Left ventricle myocardium inferior (tissue), 1 donor: ENCODE data around the gene TOP3A. TPM values are rescaled to one million over a fixed set of nuclear protein-coding genes. Genes with fewer than 3 reads are reported as not detected.

Experiments used
- DNase-seq: peaks from one replicate; pipeline ENCODE4 v3.0.0-alpha.2; 2020
- H3K27ac ChIP-seq: fragments of 200-600 bp; replicated peaks from 2 replicates; pipeline ENCODE4 v1.8.0; 2021
- H3K27me3 ChIP-seq: fragments of 200-600 bp; 2 replicates; pipeline ENCODE4 v1.8.0; 2021; ENCODE audit warnings: low read depth
- H3K36me3 ChIP-seq: fragments of 200-600 bp; 2 replicates; pipeline ENCODE4 v1.8.0; 2021
- H3K4me1 ChIP-seq: fragments of 200-600 bp; 2 replicates; pipeline ENCODE4 v1.8.0; 2021
- H3K4me3 ChIP-seq: fragments of 200-600 bp; 2 replicates; pipeline ENCODE4 v1.8.0; 2021; ENCODE audit warnings: mild to moderate bottlenecking, moderate library complexity
- H3K9me3 ChIP-seq: fragments of 200-600 bp; replicated peaks from 2 replicates; pipeline ENCODE4 v1.8.0; 2021
- CTCF ChIP-seq: fragments of 200-600 bp; IDR thresholded peaks from 2 replicates; pipeline ENCODE4 v1.8.0; 2021; ENCODE audit warnings: antibody characterized with exemption, mild to moderate bottlenecking, borderline replicate concordance
- intact Hi-C: fragments of 100-400 bp; cut with micrococcal nuclease; formaldehyde crosslinking; loops from one replicate; pipeline ENCODE4 v1.11.0; 2022
- total RNA-seq: library from RNA; stranded (reverse); fragmentation: NEBNext Ultra II Directional; extraction: Animal tissue kit (Norgen Biotek cat#: 25700); gene quantifications from one replicate; pipeline ENCODE4 v1.2.1, GENCODE V29; 2021
- donor health status: DM: no; HTN: yes; CAD: no; lungs with severe emphysema.

The TOP3A gene
- total RNA-seq, 1 donor from 2014 or later, result 10.4 TPM

GRCh38 chr17:18262111-18262510, 52.7 kb downstream of the TOP3A start:
- H3K4me1 ChIP-seq, result peaks cover 65% of the 10 kb centered on the region
- H3K9me3 ChIP-seq, result no peaks in the 10 kb centered on the region
- no peak for TF ChIP-seq CTCF
- H3K36me3 ChIP-seq, result peaks cover 28% of the 10 kb centered on the region
- no peaks in the 10 kb centered on the region for H3K27me3 ChIP-seq
- H3K4me3 ChIP-seq, result peak overlapping the region; percentile 93
- DNase-seq, result no peak
- intact Hi-C loops, result no loop called here
- peak overlapping the region; percentile 100 for H3K27ac ChIP-seq

- Histone ChIP-seq H3K4me1 (peaks cover 70% of the 10 kb centered on the region), H3K9me3 (no peaks in the 10 kb centered on the region)
- DNase-seq, result no peak
Observed at GRCh38 chr17:18261659-18262058, 53.1 kb downstream of the TOP3A start.

GRCh38 chr17:18261146-18261515, 53.7 kb downstream of the TOP3A start:
- peak; percentile 85 for DNase-seq
- intact Hi-C loops, result no loop called here
- Histone ChIP-seq H3K4me3 (peak overlapping the region; percentile 93), H3K27ac (peak overlapping the region; percentile 100), H3K36me3 (peaks cover 33% of the 10 kb centered on the region), H3K27me3 (no peaks in the 10 kb centered on the region), H3K4me1 (peaks cover 75% of the 10 kb centered on the region), H3K9me3 (no peaks in the 10 kb centered on the region)
- no peak for TF ChIP-seq CTCF

More at GRCh38 chr17:18261659-18262058, 53.1 kb downstream of the TOP3A start:
- Histone ChIP-seq H3K36me3 (peaks cover 28% of the 10 kb centered on the region), H3K4me3 (peak overlapping the region; percentile 93), H3K27ac (peak overlapping the region; percentile 100), H3K27me3 (no peaks in the 10 kb centered on the region)
- intact Hi-C loops, result no loop called here
- TF ChIP-seq CTCF, result no peak

- peaks cover 38% of the 10 kb centered on the region for H3K36me3 ChIP-seq
- DNase-seq, result peak; percentile 96
- intact Hi-C loops, result no loop called here
- H3K27me3 ChIP-seq, result no peaks in the 10 kb centered on the region
- no peaks in the 10 kb centered on the region for H3K9me3 ChIP-seq
- no peak for TF ChIP-seq CTCF
- H3K4me1 ChIP-seq, result peaks cover 81% of the 10 kb centered on the region
- H3K4me3 ChIP-seq, result peak within 1 kb of the TSS; percentile 93
- peak within 1 kb of the TSS; percentile 100 for H3K27ac ChIP-seq
Observed at GRCh38 chr17:18260332-18261145, 54.3 kb downstream of the TOP3A start, which contains the start of gene MIEF2. Gene MIEF2 (plus strand): TSS chr17:18260662. CDS start chr17:18262721, 2,059 bp downstream.

GRCh38 chr17:18259621-18260331, 55.0 kb downstream of the TOP3A start:
- intact Hi-C loops, result no loop called here
- Histone ChIP-seq H3K9me3 (no peaks in the 10 kb centered on the region), H3K4me3 (peak overlapping the region; percentile 93), H3K27ac (peak overlapping the region; percentile 100), H3K27me3 (no peaks in the 10 kb centered on the region), H3K36me3 (peaks cover 38% of the 10 kb centered on the region), H3K4me1 (peaks cover 79% of the 10 kb centered on the region)
- no peak for TF ChIP-seq CTCF
- DNase-seq, result no peak
